Transverse colon (tissue), 4 donors: ENCODE data around the gene PABPN1L.

Experiments
- EP300 ChIP-seq: sonication (generic); formaldehyde crosslinking; IDR thresholded peaks from one replicate; pipeline ENCODE4 v1.6.1; 2017; ENCODE audit warnings: antibody characterized with exemption, low read depth
- POLR2A ChIP-seq: fragments of 450-650 bp; IDR thresholded peaks from one replicate; pipeline ENCODE4 v1.6.1; 2016; ENCODE audit warnings: antibody characterized with exemption, mild to moderate bottlenecking, moderate library complexity
- POLR2AphosphoS5 ChIP-seq, 3 donors: sonication (generic); formaldehyde crosslinking; IDR thresholded peaks; one replicate each; pipeline ENCODE4 v1.6.1; 2016; ENCODE audit warnings: antibody characterized with exemption in 3 of 3
- TF ChIP-seq, protein P1 (sequence below), 5 experiments: fragments of 200-600 bp in 3 of 5; fragments of 450-650 bp in 2 of 5; sonication (generic) in 3 of 5; IDR thresholded peaks; 1 replicate in 2 of 5; 2 replicates in 3 of 5; pipeline ENCODE4 v1.5.1; 2016 to 2017; ENCODE audit warnings: antibody characterized with exemption in 5 of 5, inconsistent platforms in 3 of 5, mild to moderate bottlenecking in 2 of 5, moderate library complexity in 1 of 5

DNA sequence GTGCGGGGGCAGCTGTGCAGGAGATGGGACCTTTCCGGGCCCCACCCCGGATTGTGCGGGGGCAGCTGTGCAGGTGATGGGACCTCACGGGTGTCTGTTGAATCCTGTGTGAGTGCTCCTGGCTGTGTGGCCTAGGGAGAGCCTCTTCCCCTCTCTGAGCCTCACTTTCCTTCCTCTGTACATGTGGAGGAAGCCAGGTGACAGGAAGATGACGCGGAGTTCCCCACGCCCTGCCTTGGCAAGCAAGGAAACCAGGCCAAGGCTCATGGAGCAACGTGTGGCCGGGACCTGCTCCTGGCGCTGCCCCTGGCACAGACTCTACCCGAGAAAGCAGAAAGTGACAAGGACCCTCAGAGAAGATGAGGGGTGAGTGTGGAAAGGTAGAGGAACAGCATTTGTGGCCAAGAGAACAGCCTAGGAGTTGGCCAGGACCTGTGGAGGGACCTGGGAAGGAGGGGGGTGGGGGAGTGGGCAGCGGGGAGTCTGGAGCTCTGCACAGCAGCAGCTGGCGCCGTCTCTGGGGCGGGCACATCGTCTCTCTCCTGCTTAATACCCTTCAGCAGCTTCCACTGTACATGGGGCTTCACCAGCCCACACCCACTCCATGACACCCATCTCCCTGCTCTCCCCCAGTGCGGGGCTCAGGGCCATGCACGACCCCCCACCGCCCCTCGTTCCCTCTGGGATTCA lies 38.4 kb upstream of the PABPN1L start:
- TF ChIP-seq POLR2A, result no peak
- TF ChIP-seq, protein P1, sequence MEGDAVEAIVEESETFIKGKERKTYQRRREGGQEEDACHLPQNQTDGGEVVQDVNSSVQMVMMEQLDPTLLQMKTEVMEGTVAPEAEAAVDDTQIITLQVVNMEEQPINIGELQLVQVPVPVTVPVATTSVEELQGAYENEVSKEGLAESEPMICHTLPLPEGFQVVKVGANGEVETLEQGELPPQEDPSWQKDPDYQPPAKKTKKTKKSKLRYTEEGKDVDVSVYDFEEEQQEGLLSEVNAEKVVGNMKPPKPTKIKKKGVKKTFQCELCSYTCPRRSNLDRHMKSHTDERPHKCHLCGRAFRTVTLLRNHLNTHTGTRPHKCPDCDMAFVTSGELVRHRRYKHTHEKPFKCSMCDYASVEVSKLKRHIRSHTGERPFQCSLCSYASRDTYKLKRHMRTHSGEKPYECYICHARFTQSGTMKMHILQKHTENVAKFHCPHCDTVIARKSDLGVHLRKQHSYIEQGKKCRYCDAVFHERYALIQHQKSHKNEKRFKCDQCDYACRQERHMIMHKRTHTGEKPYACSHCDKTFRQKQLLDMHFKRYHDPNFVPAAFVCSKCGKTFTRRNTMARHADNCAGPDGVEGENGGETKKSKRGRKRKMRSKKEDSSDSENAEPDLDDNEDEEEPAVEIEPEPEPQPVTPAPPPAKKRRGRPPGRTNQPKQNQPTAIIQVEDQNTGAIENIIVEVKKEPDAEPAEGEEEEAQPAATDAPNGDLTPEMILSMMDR (IDR thresholded peaks at IDR 0.05), result no peak
- no peak for TF ChIP-seq EP300
- TF ChIP-seq POLR2AphosphoS5 (IDR thresholded peaks at IDR 0.05), result no peak
